B cell (primary cell): ENCODE results near the gene VAV2.

Source experiments
- CTCF ChIP-seq: fragments of 200-600 bp; IDR thresholded peaks from one replicate; pipeline ENCODE4 v1.8.0; 2022; ENCODE audit warnings: antibody characterized with exemption, mild to moderate bottlenecking
- EZH2 ChIP-seq: IDR thresholded peaks from 2 replicates; pipeline ENCODE4 v1.6.1; 2012; ENCODE audit warnings: borderline replicate concordance, low read depth, mild to moderate bottlenecking, moderate library complexity, low read length; ENCODE audit not compliant: insufficient read depth, poor library complexity, severe bottlenecking

DNA sequence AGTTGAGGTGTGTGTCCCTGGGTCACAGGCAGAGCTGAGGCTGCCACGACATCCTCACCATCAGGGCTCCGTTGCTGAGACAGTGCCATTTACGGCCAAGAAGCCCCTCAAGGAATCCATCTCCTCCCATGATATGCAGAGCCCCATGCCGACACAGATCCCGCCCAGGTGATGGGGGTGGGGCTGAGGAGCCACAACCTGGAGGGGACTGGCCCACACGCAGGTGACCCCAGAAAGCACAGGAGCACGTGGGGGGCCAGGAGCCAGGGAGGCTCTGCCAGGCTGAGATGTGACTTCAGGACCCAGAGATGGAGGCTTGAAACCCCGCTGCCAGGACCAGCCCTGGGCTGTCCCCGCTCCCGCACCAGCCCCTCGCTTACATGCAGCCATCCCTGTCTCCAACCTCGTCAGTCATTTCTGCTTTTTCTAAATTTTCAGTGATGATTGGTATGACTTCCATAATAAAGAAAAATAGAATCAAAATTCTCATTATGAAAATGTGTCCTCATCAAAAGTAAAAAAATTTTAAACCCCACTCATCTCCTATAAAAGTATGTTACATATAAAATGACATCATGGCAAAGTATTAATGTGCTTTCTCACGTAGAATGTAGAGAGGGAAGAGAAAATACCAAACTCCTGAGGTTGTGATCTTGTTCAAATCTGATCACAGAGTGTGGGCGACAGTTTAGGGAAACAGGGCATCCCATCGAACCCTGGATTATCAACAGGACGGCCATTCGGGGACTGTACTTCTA, 155.9 kb downstream of the VAV2 start:
- no peak for TF ChIP-seq CTCF
- TF ChIP-seq EZH2: no peak
